GM19351 (cell line): ENCODE results near the gene BAG3.

Source experiments
- ATAC-seq: cut with Tn5 transposase; IDR thresholded peaks from one replicate; pipeline ENCODE4 v1.9.1; 2021; ENCODE audit warnings: mild to moderate bottlenecking, moderate library complexity; ENCODE audit not compliant: unreplicated experiment

The BAG3 gene

DNA sequence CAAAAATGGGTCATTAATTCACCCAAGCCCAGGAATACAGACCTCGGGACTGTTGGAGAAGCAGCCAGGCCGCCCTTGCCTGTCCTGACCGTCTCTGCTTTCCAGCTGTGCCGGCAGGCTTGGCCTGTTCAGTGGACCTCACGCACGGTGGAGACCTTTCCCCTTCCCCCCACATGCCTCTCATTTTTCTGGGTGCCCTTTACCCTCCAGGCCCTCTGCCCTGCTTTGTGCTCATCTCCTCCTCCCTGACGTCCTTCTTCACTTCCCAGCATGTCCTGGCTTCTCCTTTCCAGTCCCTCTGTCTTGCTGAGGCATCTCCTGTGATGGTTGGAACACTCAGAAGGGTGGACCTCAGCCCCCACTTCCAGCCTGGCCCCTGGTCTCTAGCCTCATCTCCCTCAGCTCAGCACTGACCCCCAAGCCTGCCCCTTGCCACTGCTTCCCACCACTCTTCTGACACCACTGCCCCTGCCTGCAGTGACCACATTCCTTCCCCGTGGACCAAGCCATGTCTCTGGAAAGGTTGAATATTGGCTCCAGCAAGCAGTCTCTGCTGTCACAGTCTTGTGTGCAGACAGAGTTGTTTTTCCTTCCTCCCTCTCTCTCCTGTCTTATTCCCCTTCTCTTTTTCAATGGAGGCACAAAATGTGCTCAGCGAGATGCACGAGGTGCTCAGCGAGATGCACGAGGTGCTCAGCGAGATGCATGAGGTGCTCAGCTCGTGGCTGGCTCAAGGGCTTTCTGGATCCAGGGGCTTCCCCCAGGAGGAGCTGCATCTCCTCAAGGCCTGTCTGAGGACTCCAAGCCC, 14.9 kb downstream of the BAG3 start:
- no peak for ATAC-seq

DNA sequence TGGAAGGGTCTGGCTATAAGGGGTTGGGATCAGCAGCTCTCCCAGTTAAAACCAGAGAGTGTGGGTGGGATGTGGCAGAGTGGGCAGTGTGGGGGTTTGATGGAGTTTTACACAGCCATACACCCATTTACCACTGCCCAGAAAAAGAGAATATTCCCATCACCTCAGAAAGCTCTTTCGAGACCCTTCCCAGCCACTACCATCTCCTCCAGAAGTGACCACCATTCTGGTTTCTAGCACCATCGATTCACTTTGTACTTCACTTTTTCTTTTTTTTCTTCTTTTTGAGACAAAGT, 15.5 kb downstream of the BAG3 start:
- ATAC-seq, result no peak

DNA sequence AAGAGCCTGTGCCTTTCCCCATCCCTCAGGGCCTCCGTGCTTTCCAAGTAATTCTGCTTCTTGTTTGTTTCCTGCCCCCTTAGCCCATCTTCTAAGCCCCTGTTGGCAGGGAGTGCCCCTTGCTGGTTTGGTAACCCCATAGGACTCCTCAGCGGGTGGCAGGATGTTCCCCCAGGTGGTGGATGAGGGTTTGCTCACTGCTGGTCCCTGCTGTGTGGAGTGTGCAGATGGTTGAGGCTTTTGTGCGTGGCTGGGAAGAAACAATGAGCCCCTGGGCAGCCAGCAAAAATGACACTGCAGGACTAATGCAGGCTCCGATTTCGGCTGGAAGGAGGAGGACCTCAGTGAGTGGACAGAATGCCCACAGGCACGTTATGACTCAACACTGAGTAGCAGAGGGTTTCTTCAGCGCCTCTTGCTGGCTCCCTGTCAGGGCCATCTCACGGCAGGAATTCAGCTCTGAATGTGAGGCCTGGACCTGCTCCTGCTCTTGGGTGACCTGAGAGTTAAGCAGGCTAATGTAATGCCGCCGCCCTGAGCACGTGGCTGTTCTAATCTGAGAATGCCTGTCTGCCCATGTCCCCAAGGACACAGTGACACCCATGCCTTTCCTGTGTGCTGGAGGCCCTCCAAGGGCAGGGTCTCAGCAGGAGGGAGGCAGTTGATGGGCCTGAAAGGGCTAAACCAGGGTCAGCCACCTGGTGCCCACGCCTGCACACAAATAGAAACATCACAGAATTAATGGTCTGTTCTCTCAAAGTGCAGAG, 16.6 kb downstream of the BAG3 start:
- no peak for ATAC-seq

DNA sequence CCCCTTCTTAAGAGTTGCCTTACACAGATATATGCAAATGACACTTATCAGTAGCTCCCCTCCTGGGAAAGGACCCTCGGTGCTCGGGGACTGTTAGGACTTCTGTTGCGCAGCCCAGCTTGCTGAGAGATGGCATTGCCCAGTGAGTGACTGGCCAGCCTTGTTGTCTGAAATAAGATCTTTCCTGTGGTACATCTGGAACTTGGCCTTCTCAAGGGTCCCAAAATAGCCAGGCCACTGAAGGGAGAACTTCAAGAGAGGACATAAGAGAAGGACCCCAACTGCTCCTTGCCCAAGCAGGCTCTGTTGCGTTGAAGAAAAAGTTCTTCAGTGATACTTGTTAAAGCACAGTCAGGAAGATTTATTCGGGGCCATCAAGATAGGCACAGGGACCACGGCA, 17.3 kb downstream of the BAG3 start:
- ATAC-seq, result no peak

DNA sequence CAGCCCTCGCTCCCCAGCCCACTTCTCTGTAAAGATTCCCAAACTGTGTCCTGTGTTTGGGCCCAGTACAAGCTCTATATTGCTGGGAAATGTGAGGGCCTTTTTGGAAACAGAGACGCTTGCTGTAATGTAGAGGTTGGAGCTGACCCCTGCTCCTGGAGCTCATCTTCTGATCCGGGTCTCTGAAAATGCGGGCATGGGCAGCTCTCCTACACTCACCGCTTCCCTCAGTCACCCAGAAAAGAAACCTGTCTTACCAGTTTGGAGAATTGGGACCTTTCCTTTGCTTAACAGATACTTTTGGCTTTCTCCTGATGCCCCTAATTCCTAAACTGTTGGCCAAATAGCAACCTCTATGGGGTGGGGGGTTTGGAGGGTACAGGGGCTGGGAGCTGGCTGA, 18.2 kb downstream of the BAG3 start:
- ATAC-seq, result no peak

DNA sequence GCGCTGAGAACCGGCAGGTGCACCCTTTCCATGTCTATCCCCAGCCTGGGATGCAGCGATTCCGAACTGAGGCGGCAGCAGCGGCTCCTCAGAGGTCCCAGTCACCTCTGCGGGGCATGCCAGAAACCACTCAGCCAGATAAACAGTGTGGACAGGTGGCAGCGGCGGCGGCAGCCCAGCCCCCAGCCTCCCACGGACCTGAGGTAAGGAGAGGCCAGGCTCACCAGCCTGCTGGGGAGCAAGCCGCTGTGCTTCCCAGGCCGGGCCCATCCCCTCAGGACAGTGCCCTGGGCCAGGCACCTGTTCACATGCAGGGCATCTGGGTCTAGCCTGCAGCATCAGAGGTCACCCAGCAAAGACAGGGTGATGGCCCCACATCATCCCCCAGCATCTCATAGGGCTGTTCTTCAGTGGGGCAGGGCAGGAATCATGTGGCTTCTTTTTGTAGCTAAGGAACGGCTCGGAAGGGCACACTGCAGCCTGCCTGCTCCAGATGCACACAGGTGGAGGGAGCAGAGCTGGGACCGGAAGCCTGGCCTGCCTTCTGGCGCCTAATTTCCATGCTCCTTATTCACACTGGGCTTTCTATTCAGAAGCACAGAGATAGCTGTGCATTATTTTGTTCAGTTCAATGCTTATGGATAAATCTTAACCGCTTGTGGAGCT, 18.9 kb downstream of the BAG3 start:
- ATAC-seq, result no peak

DNA sequence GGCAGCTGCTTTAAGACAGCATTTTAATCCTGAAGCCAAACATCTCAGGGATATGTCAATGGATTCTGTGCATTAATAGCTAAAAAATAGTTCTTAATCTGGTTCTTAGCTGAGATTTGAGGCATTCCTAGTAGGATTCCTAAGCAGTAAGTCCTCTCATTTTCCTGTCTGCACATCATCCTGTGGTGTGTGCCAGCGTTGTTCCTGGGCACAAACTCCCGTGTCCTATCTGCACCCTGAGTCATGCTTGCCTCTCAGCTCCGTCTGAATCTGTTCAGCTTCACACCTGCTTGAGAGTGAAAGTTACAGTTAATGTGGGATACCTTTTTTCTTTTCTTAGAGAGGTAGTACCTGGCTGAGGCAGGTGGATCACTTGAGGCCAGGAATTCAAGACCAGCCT, 19.5 kb downstream of the BAG3 start:
- ATAC-seq, result no peak

DNA sequence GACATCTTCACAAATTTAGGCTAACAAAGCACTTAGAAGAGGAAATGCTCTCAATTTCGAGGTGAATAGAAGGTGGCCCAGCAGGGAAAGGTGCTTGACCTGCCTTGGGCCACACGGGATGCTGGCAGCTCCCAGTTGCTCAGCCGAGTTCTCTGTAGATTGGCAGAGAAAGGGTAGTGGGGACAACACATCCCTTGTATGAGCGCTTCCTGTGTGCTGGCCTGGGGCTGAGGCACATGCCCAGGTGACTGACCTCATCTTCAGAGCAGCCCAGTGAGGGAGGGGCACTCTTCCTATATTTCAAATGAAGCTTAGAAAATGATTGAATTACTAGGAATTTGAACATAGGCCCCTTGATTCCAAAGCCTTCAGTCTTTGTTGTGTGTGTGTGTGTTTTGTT, 20.2 kb downstream of the BAG3 start:
- no peak for ATAC-seq

DNA sequence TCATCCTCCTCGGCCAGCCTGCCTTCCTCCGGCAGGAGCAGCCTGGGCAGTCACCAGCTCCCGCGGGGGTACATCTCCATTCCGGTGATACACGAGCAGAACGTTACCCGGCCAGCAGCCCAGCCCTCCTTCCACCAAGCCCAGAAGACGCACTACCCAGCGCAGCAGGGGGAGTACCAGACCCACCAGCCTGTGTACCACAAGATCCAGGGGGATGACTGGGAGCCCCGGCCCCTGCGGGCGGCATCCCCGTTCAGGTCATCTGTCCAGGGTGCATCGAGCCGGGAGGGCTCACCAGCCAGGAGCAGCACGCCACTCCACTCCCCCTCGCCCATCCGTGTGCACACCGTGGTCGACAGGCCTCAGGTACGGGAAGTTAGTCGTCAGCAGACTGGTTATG, 21.1 kb downstream of the BAG3 start:
- no peak for ATAC-seq

DNA sequence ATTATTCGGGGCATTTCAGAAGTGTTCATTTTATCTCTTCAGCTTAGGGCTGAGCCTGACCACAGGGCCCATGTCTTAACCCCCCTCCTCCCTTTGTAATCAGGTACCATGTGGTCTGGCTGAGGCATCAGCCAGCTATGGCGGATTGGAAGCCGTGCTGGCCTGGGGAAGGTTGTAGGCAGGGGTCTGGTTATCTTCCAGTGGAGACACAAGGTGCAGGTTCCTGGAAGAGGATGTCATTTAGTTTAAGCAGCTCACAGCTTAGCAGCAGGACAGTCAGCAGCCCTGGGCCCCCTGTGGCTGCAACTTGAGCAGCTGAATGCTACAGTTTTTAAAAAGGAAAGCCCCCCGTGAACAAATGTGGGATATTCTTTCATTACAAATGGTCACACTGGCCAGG, 22.1 kb downstream of the BAG3 start:
- ATAC-seq, result no peak

DNA sequence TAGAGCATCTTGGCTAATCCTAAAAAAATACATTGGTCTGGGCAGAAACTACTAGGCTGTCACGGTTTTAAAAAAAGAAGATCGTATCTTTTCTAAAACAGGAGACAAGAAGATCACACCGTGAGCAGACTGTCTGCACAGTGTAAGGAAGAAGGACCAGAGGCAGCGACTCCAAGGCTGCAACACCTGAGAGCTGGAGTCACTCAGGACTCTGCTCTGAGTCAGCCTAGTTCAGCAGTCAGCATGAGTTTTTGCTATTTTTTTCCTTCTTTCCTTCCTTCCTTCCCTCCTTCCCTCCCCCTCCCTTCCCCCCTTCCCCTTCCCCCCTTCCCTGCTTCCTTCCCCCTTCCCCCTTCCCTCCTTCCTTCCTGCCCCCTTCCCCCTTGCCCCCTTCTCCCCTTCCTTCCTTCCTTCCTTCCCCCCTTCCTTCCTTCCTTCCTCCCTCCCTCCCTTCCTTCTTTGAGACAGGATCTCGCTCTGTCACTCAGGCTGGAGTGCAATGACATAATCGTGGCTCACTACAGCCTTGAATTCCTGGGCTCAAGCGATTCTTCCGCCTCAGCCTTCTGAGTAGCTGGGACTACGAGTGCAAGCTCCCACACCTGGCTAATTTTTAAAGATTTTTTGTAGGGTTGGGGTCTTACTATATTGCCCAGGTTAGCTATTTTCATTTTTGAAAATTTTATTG, 24.4 kb downstream of the BAG3 start:
- no peak for ATAC-seq

DNA sequence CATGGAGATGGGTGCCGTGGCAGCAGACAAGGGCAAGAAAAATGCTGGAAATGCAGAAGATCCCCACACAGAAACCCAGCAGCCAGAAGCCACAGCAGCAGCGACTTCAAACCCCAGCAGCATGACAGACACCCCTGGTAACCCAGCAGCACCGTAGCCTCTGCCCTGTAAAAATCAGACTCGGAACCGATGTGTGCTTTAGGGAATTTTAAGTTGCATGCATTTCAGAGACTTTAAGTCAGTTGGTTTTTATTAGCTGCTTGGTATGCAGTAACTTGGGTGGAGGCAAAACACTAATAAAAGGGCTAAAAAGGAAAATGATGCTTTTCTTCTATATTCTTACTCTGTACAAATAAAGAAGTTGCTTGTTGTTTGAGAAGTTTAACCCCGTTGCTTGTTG, 25.9 kb downstream of the BAG3 start:
- ATAC-seq, result no peak

DNA sequence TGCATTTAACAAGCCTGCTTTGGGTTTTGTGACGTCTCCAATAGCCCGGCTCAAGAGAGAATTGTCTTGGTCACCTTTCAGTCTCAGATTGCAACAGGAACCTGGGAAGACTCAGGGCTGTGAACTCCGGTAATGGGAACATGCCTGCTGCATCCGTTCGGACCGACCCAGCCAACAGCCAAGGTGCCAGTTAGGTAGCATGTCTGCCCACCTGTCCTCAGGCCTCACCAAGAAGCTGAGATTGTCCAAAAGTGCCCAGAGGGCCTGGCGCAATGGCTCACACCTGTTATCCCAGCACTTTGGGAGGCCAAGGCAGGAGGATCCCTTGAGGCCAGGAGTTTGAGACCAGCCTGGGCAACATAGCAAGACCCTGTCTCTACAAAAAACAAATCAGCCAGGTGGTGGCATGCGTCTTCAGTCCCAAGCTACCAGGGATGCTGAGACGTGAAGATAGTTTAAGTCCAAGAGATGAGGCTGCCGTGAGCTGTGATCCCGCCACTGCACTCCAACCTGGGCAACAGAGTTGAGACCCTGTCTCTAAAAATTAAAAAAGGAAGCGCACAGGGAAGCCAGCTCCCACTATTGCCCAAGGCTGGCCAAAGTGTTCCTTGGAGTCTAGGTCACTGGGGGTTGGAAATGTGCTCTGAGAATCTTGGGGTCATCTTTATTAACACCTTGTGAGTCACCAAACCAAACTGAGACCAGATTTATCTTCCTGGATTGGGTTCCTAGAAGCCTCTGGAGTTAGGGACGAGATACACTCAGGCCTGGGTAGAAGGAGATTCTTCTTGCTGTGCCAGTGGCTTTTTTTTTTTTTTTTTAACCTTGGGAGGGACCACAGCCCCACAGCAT, 26.9 kb downstream of the BAG3 start:
- ATAC-seq, result no peak

DNA sequence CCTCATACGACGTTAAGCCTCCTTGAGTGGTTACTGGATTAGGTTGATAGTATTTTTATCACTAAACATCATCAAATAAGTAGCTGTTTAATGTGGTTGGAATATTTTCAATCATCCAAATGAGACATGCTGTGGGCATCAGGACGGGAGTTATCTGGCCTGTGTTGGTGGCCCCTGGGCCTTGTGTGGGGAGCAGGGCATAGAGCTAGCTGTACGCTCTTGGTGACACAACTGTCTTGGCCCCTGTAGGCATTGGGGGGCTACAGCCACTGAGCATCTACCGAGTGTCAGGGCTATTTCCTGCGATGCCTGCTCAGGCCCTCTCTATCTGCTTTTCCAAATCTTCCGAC, 28.3 kb downstream of the BAG3 start:
- ATAC-seq, result no peak

DNA sequence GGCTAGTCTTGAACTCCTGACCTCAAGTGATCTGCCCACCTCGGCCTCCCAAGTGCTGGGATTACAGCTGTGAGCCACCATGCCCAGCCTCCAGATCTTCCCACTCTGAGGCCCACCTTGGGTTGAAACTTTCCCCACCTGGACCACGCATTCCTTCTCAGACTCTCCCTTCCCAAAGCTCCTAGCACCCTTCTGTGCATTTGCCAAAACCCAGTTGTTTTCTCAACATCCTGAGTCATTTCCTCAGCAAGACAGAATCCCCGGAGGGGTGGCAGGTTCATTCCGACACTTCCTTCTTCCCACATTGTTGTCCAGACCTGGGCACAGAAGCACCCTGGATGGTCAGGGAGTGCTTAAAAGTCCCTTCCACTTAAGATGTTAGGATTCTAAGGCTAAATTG, 28.9 kb downstream of the BAG3 start:
- no peak for ATAC-seq

DNA sequence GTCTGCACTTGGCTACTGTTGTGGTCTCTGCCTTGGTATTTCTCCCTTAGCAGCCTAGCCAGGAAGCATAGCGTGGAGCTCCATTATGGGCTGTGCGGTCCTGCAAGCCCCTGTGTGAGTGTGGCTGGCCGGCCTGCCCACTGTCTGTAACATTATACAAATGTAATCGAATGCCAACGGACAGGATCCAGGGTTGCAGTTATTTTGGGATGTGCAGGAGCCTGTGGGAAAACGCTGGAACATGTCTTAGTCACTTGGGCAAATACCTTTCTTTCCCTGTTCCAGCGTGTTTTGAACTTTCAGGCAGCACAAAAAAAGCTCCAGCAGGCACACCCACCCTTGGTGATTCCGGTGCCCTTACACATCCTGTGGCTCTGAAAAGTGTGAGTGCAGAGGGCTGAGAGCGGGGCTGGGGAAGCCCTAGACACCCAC, 29.5 kb downstream of the BAG3 start:
- ATAC-seq, result no peak

DNA sequence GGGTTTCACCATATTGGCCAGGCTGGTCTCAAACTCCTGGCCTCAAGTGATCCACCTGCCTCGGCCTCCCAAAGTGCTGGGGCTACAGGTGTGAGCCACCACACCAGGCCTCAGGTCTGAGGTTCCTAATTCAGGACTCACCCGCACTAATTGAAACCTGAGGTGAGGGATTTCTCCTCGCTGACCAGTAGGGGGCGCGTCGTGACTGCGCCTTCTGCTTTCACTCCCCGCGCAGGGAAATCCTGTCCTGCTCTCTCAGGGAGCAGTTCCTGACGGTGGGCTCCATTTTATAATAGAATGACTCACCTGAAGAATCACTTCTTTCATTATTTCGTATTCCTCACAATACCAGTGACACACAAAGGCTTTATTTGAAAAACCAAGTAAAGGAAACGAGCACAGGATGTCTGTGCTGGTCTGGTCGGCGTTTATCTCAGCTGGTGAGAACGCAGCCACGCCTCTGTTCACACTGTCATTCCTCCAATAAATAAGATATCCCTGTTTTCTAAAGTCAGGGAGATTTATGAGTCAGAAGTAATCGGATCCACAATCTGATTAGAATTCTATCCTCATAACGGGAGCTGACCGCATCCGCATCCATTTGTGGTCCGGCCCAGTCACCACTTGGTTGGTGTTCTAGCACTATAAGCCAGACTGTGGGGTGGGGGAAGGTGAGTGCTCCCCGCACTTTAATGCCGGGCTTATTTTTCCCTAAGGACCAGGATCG, 35.4 kb downstream of the BAG3 start:
- peak; percentile 71 for ATAC-seq

DNA sequence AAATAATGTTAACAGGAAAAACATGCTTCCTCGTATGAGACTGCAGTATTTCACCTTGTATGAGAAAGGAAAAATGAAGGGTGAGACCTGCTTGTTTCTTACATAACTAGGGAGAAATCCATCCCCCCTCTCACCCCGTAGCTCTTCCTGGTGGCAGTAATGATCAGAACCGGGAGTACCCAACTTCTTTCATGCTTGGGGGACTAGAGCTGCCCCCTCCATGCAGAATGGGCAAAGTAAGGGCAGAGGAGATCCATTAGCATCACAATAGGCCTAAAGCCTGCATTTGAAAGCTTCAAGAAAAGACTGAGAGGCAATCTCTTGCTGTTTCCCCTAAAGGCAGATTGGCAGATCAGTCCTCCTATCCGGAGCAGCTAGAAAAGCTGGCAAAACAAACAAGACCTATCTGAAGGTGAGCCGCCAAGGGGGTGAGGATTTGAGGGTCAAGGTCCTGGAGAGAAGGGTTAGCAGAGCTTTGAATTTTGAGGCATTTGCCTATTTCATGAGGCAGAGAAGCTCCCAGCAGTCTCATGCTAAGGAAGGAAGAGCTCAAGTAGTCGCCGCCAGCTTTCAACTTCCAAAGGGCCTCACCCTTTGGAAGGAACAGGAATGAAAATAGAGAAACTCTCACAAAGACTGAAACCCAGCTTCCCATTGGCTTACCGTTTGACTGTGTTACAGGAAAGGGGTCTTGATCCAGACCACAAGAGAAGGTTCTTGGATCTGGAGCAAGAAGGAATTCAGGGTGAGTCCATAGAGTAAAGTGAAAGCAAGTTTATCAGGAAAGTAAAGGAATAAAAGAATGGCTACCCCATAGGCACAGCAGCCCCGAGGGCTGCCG, 36.2 kb downstream of the BAG3 start:
- no peak for ATAC-seq

DNA sequence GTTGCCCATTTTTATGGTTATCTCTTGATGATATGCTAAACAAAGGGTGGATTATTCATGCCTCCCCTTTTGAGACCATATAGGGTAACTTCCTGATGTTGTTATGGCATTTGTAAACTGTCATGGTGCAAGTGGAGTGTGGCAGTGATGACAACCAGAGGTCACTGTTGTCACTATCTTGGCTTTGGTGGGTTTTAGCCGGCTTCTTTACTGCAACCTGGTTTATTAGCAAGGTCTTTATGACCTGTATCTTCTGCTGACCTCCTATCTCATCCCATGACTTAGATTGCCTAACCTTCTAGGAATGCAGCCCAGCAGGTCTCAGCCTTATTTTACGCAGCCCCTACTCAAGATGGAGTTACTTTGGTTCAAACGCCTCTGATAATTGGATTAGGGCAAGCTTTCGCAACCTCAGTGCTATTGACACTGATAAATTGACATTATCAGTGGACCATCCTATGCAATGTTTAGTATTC, 36.9 kb downstream of the BAG3 start:
- ATAC-seq, result peak; percentile 72
